ELF-1 (cell line): Measurements from ENCODE around the gene OOEP.

ENCODE experiments used
- DNase-seq: peaks from one replicate; pipeline ENCODE4 v3.0.0-alpha.2; 2016; ENCODE audit warnings: low read depth, low spot score

OOEP gene

GRCh38 chr6:73364549-73364948, 5.1 kb downstream of the OOEP start:
- DNase-seq = no peak

- DNase-seq = no peak
These were observed 5.6 kb downstream of the OOEP start for GRCh38 chr6:73364121-73364520.

DNA sequence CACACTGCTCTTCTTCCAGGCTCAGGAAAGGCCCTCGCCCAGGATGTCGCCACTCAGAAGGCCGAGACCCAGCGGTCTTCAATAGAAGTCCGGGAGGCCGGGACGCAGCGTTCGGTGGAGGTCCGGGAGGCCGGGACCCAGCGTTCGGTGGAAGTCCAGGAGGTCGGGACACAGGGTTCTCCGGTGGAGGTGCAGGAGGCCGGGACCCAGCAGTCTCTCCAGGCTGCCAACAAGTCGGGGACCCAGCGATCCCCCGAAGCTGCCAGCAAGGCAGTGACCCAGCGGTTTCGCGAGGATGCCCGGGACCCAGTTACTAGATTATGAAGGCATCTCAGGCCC, 6.2 kb downstream of the OOEP start:
- no peak for DNase-seq

DNA sequence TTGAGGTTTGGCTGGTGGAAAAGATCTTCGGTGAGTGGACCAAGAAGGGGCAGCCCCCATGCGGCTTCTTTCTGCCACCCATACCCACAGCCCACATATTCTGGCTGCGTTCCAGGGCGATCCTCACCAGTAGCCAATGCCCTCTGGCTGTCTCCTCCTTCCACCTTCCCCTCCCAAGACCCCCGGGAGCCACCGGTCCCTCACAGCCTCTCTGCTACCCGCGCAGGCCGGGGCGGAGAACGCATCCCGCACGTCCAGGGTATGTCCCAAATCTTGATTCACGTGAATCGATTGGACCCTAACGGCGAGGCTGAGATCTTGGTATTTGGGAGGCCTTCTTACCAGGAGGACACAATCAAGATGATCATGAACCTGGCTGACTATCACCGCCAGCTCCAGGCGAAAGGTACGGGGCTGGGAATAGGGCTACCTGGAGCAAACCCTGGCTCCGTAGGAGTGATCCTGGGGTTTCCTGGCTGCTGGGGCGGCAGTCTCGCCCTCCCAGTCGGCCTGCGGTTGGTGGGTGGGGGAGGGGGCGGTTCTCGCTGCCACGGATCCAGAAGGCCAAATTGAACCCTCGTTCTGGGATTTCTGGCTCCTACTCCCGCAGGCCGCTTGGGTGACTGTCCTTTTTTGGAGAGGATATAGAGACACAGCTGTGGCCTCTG, 6.7 kb downstream of the OOEP start:
- DNase-seq = no peak

- peak; percentile 10 for DNase-seq
These were observed 7.3 kb downstream of the OOEP start, which contains the start of gene KHDC3L for GRCh38 chr6:73362358-73362757. KHDC3L (plus strand) TSS chr6:73362658; CDS start chr6:73362730, 72 bp downstream.

GRCh38 chr6:73353636-73354593, 15.8 kb downstream of the OOEP start, which contains the start of gene DPPA5:
DPPA5 (minus strand) TSS chr6:73354276; CDS start chr6:73354225, 51 bp downstream.
- no peak for DNase-seq

DNA sequence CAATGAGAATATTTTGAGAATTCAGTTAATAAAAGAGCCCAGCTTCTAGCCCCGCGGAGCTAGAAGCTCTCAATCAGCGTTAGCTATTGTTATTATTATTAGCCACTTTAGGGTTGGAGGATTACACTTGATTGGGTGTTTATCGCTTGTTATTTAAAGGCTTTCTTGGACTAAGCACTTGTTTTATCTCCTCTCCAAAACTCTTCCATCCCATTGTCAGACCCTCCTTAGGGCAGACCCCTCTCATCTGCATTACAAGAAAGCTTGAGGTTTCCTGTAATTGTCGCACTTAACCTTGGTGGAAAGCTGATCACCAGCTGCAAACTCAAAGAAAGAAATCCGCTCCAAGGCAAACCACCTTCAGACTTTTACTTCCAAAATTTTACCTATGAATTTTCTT, 20.4 kb downstream of the OOEP start:
- peak; percentile 77 for DNase-seq

DNA sequence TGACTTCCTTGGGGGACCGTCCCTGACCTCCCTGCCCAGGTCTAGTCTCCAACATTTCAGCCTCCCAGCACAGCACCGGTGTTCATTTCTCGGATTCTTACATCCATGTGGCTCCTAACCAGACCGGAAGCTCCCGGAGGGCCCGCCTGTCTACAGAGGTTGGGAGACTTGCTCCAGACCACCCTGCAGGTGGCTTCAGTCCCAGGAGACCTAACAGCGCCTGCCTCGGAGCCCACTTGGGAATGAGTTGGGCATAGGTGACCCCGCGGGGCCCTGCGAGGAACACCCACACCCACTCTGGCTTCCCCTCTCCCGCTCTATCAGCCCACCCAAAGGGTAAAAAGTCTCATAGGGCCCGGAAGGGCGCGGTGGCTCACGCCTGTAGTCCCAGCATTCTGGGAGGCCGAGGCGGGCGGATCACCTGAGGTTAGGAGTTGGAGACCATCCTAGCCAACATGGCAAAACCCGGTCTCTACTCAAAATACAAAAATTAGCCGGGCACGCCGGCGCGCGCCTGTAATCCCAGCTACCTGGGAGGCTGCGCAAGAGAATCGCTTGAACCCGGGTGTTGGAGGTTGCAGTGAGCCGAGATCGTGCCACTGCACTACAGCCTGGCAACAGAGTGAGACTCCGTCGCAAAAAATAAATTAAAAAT, 21.0 kb downstream of the OOEP start:
- DNase-seq = peak; percentile 22

DNA sequence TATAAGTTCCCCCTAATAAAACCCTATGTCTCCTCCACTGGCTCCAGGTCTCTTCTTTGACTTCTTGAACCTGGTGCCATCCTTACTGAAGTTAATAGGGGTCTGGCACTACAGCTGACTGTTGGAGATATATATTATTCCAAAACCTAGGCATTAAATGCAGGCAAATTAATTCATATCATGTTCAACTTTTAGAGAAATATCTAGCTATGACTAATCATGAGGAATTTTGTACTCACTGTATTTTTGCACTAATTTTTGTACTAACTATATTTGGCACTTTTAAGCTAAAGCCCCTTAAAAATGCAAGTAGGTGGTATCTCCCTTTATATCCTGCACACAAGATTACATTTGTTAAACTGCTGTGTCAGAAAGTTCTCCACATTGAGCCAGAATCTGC, 26.5 kb downstream of the OOEP start:
- DNase-seq = no peak

DNA sequence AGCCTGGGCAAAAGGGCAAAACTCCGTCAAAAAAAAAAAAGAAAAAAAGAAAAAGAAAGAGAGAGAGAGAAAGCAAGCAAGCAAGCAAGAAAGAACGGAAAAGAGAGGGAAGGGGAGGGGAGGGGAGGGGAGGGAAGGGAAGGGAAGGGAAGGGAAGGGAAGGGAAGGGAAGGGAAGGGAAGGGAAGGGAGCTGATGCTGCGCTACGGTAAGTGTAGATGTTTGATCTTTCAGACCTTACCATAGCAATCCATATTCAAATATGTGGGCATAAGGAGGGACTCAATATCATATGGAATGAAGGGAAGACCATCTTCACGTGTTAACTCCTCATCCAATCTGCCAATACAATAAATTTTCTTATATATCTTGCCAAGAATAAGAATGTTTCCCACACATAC, 27.5 kb downstream of the OOEP start:
- DNase-seq = no peak

DNA sequence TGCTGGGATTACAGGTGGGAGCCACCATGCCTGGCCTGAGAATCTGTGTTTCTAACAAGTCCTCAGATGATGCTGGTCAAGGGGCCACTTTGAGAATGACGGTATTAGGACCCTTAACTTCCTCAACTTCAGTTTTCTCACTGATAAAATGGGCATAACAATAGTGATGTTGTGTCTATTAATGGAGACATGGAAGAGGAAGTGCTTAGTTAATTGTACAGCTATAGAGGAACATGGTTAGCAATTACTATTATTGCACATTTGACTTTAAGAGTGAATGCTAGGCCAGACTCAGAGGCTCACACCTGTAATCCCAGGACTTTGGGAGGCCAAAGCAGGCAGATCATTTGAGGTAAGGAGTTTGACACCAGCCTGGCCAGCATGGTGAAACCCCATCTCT, 28.4 kb downstream of the OOEP start:
- DNase-seq = no peak

DNA sequence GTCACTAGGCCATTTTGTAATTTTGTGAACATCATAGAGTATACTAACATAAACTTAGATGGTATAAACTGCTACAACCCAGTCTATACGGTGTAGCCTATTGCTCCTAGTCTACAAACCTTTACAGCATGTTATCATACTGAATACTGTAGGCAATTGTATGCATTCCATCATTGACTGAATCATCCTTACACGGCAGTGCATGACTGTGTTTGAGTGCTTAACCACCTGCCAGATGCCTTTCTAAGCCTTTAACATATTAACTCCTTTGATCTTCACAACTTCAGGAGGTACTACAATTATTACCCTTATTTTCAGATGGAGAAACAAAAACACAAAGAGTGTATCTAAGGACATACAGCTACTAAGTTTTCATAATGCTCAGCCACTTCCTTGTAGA, 29.6 kb downstream of the OOEP start:
- DNase-seq = no peak

DNA sequence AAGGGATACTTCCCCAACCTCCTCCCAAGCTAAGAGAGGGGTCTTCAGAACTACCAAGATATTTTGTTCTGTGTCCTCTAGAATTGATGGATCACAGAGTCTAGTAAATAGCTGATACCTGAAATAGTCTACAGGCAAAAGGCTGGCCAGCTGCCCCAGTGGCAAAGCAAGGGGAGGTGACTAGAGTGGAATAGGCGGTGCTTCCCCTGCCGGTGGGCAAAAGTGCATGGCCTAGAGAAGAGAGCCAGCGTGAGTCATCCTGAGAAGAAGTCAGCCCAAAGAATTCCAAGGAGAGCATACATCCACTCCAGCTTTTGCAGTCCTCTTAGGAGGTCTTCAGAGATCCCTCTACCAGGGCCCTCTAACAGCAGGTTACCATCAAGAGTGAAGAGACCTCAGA, 30.4 kb downstream of the OOEP start:
- peak; percentile 19 for DNase-seq

DNA sequence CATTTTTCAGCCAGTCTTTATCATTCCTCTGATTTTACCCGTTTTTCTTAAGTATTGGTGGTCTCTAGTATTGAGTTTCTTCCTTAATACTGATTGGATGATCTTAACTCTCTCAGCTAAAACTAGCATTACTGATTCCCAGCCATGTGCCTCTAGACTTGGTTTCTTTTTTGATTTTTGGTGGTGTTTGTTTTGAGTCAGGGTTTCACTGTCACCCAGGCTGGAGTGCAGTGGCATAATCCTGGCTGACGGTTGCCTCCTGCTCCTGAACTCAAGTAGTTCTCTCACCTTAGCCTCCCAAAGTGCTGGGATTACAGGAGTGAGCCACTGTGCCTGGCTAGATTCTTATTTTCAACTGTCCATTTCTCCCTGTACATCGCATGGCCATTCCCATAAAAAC, 40.5 kb downstream of the OOEP start:
- no peak for DNase-seq

DNA sequence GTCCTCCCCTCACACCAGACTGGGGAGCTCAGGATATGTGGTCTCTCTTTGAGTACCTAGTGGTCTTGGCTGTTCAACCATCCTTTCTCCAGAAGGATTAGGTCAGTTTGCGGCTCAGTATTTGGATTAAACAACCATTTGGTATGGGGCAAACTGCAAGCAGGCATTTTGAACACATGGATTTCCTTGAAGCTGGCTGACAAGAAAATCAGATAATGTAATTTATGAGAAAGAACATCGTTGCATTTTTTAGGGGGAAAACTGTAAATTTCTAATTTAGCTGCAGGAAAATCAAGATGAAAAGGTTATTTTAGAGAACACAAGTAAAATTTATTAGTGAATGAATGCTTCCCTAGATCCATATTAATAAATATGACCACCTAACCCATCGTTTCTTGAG, 40.9 kb downstream of the OOEP start:
- DNase-seq = no peak

- DNase-seq = no peak
These were observed 44.0 kb downstream of the OOEP start for GRCh38 chr6:73325656-73326055.

GRCh38 chr6:73323323-73323722, 46.4 kb downstream of the OOEP start:
- peak; percentile 24 for DNase-seq
